OCI-LY1 (cell line): ENCODE results near the gene FLT3.
"Not testable (repeated sequence)": the region's sequence is repeated elsewhere in the genome, so short reads cannot be mapped to it uniquely, and the experiment has no call there.

Source experiments
- H2AFZ ChIP-seq: fragments of 200-600 bp; sonication (generic), shearing (Covaris generic); 2 replicates; pipeline ENCODE4 v1.6.0; 2014; ENCODE audit warnings: antibody characterized with exemption, mild to moderate bottlenecking, low read length
- H3F3A ChIP-seq: fragments of 200-600 bp; sonication (generic), shearing (Covaris generic); 2 replicates; pipeline ENCODE4 v1.6.0; 2014; ENCODE audit warnings: mild to moderate bottlenecking, antibody characterized with exemption, low read length, moderate library complexity; ENCODE audit not compliant: insufficient read depth
- H3K27ac ChIP-seq: fragments of 200-600 bp; sonication (generic); 2 replicates; pipeline ENCODE4 v1.5.1; 2014; ENCODE audit warnings: low read length, mixed run types, mild to moderate bottlenecking, low read depth; ENCODE audit not compliant: poor library complexity, severe bottlenecking
- H3K27me3 ChIP-seq: fragments of 200-600 bp; sonication (generic); 2 replicates; pipeline ENCODE4 v1.6.0; 2014; ENCODE audit warnings: antibody characterized with exemption, mild to moderate bottlenecking, low read length, moderate library complexity; ENCODE audit not compliant: insufficient read depth
- H3K36me3 ChIP-seq: fragments of 200-600 bp; sonication (generic); 2 replicates; pipeline ENCODE4 v1.6.1; 2014; ENCODE audit warnings: mild to moderate bottlenecking, antibody characterized with exemption, low read length, moderate library complexity, mixed read lengths; ENCODE audit not compliant: insufficient read depth
- H3K4me1 ChIP-seq: fragments of 200-600 bp; sonication (generic); 2 replicates; pipeline ENCODE4 v1.5.1; 2014; ENCODE audit warnings: mild to moderate bottlenecking, low read length, moderate library complexity; ENCODE audit not compliant: insufficient read depth, severe bottlenecking
- H3K4me2 ChIP-seq: fragments of 200-600 bp; sonication (generic), shearing (Covaris generic); 2 replicates; pipeline ENCODE4 v1.6.1; 2014; ENCODE audit warnings: low read length
- H3K4me3 ChIP-seq: fragments of 200-600 bp; sonication (generic); 2 replicates; pipeline ENCODE4 v1.5.1; 2014; ENCODE audit warnings: low read length, low read depth, mild to moderate bottlenecking, mixed read lengths; ENCODE audit not compliant: poor library complexity, severe bottlenecking
- H3K79me2 ChIP-seq: fragments of 200-600 bp; shearing (Covaris generic); 2 replicates; pipeline ENCODE4 v1.6.1; 2016; ENCODE audit warnings: mixed run types, low read length, mixed read lengths; ENCODE audit not compliant: insufficient read depth
- H3K9ac ChIP-seq: fragments of 200-600 bp; sonication (generic), shearing (Covaris generic); 2 replicates; pipeline ENCODE4 v1.6.1; 2014; ENCODE audit warnings: mild to moderate bottlenecking, low read length, mixed read lengths
- H3K9me2 ChIP-seq: fragments of 200-600 bp; sonication (generic), shearing (Covaris generic); 2 replicates; pipeline ENCODE4 v1.6.1; 2014; ENCODE audit warnings: low read depth, mild to moderate bottlenecking, low read length, mixed read lengths
- H3K9me3 ChIP-seq: fragments of 200-600 bp; shearing (Covaris generic); 2 replicates; pipeline ENCODE4 v1.6.1; 2014; ENCODE audit warnings: low read length, mixed read lengths
- H4K20me1 ChIP-seq: fragments of 200-600 bp; sonication (generic), shearing (Covaris generic); 2 replicates; pipeline ENCODE4 v1.6.0; 2016; ENCODE audit warnings: mild to moderate bottlenecking, low read length; ENCODE audit not compliant: insufficient read depth
- EZH2 ChIP-seq: fragments of 200-600 bp; sonication (generic), shearing (Covaris generic); IDR thresholded peaks from 2 replicates; pipeline ENCODE4 v1.8.0; 2017; ENCODE audit warnings: borderline replicate concordance, mixed run types, mild to moderate bottlenecking, antibody characterized with exemption, low read length, moderate library complexity, mixed read lengths
- TF ChIP-seq, protein P1 (sequence below): fragments of 200-600 bp; sonication (generic), shearing (Covaris generic); IDR thresholded peaks from 2 replicates; pipeline ENCODE4 v1.5.1; 2017; ENCODE audit warnings: mild to moderate bottlenecking, antibody characterized with exemption, low read length, moderate library complexity, mixed read lengths

Gene FLT3

DNA sequence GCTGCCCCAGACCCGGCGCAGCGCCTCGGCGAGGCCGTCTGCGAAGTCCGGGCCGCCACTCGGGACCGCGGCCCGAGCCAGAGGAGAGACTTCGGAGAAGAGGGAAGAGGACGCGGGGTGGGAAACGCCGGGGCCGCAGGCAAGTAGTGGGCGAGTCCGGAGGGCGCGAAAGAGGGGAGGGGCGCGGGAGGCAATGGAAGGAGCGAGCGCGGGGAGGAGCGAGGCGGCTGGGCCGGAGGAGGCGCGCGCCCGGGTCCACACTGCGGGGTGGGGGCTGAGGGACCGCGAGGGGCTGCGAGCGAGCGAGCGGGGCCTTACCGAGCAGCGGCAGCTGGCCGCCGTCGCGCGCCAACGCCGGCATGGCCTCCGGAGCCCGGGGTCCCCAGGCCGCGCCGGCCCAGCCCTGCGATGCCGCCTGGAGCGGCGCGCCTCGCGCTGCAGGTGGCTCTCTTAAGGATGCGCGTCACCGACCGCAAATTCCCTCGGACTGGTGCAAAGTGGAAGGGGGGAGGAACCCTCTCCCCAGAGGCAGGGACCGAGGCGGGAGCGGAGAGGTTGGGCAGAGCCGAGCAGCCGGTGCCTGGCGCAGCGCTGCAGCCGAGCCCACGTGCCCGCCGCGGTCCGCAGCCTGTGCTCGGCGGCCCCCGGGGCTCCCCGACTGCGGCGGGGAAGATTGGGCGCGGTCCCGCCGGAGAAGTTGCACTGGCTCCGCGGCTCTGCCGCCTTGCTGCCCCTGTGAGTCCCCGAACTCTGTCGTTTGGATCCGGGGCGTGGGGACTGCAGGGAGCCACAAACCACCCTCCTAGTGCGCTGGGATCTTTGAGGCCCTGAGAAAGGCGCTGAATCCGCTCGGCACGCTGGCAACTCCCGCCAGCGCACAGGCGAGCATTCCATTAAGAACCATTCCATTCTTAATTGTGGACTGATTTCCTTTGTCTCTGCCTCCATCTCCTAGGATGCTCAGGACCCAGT lies at the start of gene FLT3:
FLT3 (minus strand) TSS at position 427 of the 972 bp plus-strand sequence; CDS start at position 361, 66 bp downstream.
- no peak within 1 kb of the TSS for H3K9ac ChIP-seq
- no peak within 1 kb of the TSS for H2AFZ ChIP-seq
- no peaks in the 10 kb centered on the region for H3K9me3 ChIP-seq
- H3K79me2 ChIP-seq: no peaks in the 10 kb centered on the region
- peak within 1 kb of the TSS; percentile 21 for H3K4me3 ChIP-seq
- no peaks in the 10 kb centered on the region for H3K9me2 ChIP-seq
- no peaks in the 10 kb centered on the region for H3F3A ChIP-seq
- TF ChIP-seq, protein P1, sequence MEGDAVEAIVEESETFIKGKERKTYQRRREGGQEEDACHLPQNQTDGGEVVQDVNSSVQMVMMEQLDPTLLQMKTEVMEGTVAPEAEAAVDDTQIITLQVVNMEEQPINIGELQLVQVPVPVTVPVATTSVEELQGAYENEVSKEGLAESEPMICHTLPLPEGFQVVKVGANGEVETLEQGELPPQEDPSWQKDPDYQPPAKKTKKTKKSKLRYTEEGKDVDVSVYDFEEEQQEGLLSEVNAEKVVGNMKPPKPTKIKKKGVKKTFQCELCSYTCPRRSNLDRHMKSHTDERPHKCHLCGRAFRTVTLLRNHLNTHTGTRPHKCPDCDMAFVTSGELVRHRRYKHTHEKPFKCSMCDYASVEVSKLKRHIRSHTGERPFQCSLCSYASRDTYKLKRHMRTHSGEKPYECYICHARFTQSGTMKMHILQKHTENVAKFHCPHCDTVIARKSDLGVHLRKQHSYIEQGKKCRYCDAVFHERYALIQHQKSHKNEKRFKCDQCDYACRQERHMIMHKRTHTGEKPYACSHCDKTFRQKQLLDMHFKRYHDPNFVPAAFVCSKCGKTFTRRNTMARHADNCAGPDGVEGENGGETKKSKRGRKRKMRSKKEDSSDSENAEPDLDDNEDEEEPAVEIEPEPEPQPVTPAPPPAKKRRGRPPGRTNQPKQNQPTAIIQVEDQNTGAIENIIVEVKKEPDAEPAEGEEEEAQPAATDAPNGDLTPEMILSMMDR: no peak
- H3K4me1 ChIP-seq: no peaks in the 10 kb centered on the region
- peak within 1 kb of the TSS; percentile 32 for H3K4me2 ChIP-seq
- no peak within 1 kb of the TSS for H3K27ac ChIP-seq
- no peaks in the 10 kb centered on the region for H3K36me3 ChIP-seq
- H4K20me1 ChIP-seq: no peaks in the 10 kb centered on the region
- peaks cover 9% of the 10 kb centered on the region; the same call in 1 of the 2 replicates for H3K27me3 ChIP-seq

GRCh38 chr13:28147495-28147894 lies 47.1 kb upstream of the FLT3 start:
- H3K9me3 ChIP-seq: no peaks in the 10 kb centered on the region
- H3K9me2 ChIP-seq: no peaks in the 10 kb centered on the region
- peaks cover 68% of the 10 kb centered on the region for H3K79me2 ChIP-seq
- H3F3A ChIP-seq: no peaks in the 10 kb centered on the region
- no peak for TF ChIP-seq EZH2
- TF ChIP-seq, protein P1: no peak
- H2AFZ ChIP-seq: no peak overlapping the region
- no peaks in the 10 kb centered on the region for H3K27me3 ChIP-seq
- no peaks in the 10 kb centered on the region for H3K4me1 ChIP-seq
- no peak overlapping the region for H3K9ac ChIP-seq
- no peak overlapping the region for H3K27ac ChIP-seq
- no peak overlapping the region for H3K4me2 ChIP-seq
- no peaks in the 10 kb centered on the region for H4K20me1 ChIP-seq
- H3K4me3 ChIP-seq: no peak overlapping the region
- H3K36me3 ChIP-seq: peaks cover 3% of the 10 kb centered on the region; the same call in 1 of the 2 replicates

GRCh38 chr13:28145049-28145448 lies 44.7 kb upstream of the FLT3 start:
- no peaks in the 10 kb centered on the region for H3K27me3 ChIP-seq
- no peak overlapping the region for H3K4me3 ChIP-seq
- H3K9me3 ChIP-seq: no peaks in the 10 kb centered on the region
- H3K27ac ChIP-seq: no peak overlapping the region
- H3K9ac ChIP-seq: no peak overlapping the region
- no peak overlapping the region for H3K4me2 ChIP-seq
- no peaks in the 10 kb centered on the region for H3F3A ChIP-seq
- H3K4me1 ChIP-seq: peaks cover 5% of the 10 kb centered on the region
- peaks cover 73% of the 10 kb centered on the region for H3K79me2 ChIP-seq
- peaks cover 3% of the 10 kb centered on the region; the same call in 1 of the 2 replicates for H3K36me3 ChIP-seq
- H3K9me2 ChIP-seq: no peaks in the 10 kb centered on the region
- TF ChIP-seq, protein P1: no peak
- TF ChIP-seq EZH2: no peak
- H4K20me1 ChIP-seq: no peaks in the 10 kb centered on the region
- H2AFZ ChIP-seq: no peak overlapping the region

- not testable (repeated sequence) for H3K9ac ChIP-seq, H3K9me2 ChIP-seq, H4K20me1 ChIP-seq, H3K4me3 ChIP-seq, H3K9me3 ChIP-seq, H3F3A ChIP-seq, H3K27ac ChIP-seq, H3K27me3 ChIP-seq, H2AFZ ChIP-seq, H3K36me3 ChIP-seq, H3K4me2 ChIP-seq
- Histone ChIP-seq H3K4me1 (peaks cover 20% of the 10 kb centered on the region), H3K79me2 (peaks cover 49% of the 10 kb centered on the region)
Measured at GRCh38 chr13:28141542-28141941, 41.2 kb upstream of the FLT3 start.
